HEK293 (cell line): ENCODE data around the gene FAM234A.
"Not testable (repeated sequence)": the region's sequence is repeated elsewhere in the genome, so short reads cannot be mapped to it uniquely, and the experiment has no call there.

Source experiments
- CTCF ChIA-PET: fragments of 350-600 bp; formaldehyde crosslinking; extraction: SDS; loops from one replicate; lab custom pipeline; 2021; ENCODE audit warnings: antibody characterized with exemption; lab: Yijun Ruan, JAX
- POLR2A ChIA-PET: fragments of 300-600 bp; formaldehyde crosslinking; extraction: SDS; loops from one replicate; lab custom pipeline; 2020; ENCODE audit warnings: antibody characterized with exemption, inconsistent platforms; lab: Yijun Ruan, JAX
- H3K27ac ChIP-seq: fragments of 200-500 bp; sonication (Bioruptor generic); 2 replicates; pipeline ENCODE4 v1.5.1; 2014; ENCODE audit warnings: low read depth, low read length, control low read depth, inconsistent platforms; ENCODE audit errors: extremely low read depth
- H3K36me3 ChIP-seq, 2 experiments: fragments of 200-500 bp in 1 of 2; sonication (Bioruptor generic) in 1 of 2; 1 replicate in 1 of 2; 2 replicates in 1 of 2; pipeline ENCODE4 v1.5.1; 2014 to 2017; ENCODE audit warnings: inconsistent platforms in 2 of 2, low read length in 2 of 2; ENCODE audit not compliant: control insufficient read depth in 2 of 2, insufficient read depth in 1 of 2
- H3K4me1 ChIP-seq: fragments of 200-500 bp; sonication (Bioruptor generic); 2 replicates; pipeline ENCODE4 v1.5.1; 2014; ENCODE audit warnings: mild to moderate bottlenecking, low read length, inconsistent platforms; ENCODE audit not compliant: control insufficient read depth, insufficient read depth
- H3K4me3 ChIP-seq: 2 replicates; pipeline ENCODE4 v1.5.1; 2011; ENCODE audit warnings: low read depth, mild to moderate bottlenecking, control low read depth, low read length, moderate library complexity
- H3K9me3 ChIP-seq: fragments of 200-500 bp; sonication (Bioruptor generic); 2 replicates; pipeline ENCODE4 v1.5.1; 2014; ENCODE audit warnings: low read depth, low read length, inconsistent platforms; ENCODE audit not compliant: control insufficient read depth, insufficient read depth
- BCL11B ChIP-seq: fragments of 450-650 bp; formaldehyde crosslinking; IDR thresholded peaks from 2 replicates; pipeline ENCODE4 v1.5.1; 2016; ENCODE audit warnings: low read depth, missing biosample characterization, missing genetic modification characterization
- GLIS1 ChIP-seq: fragments of 450-650 bp; formaldehyde crosslinking; IDR thresholded peaks from 2 replicates; pipeline ENCODE4 v1.5.1; 2016; ENCODE audit warnings: missing biosample characterization, missing genetic modification characterization
- KLF9 ChIP-seq: fragments of 450-650 bp; formaldehyde crosslinking; IDR thresholded peaks from 2 replicates; pipeline ENCODE4 v1.5.1; 2016; ENCODE audit warnings: missing biosample characterization, missing genetic modification characterization, low read depth
- MZF1 ChIP-seq: fragments of 450-650 bp; formaldehyde crosslinking; IDR thresholded peaks from 2 replicates; pipeline ENCODE4 v1.5.1; 2017; ENCODE audit warnings: missing biosample characterization, missing genetic modification characterization, borderline replicate concordance
- SP2 ChIP-seq: fragments of 450-650 bp; formaldehyde crosslinking; IDR thresholded peaks from 2 replicates; pipeline ENCODE4 v1.5.1; 2016; ENCODE audit warnings: missing biosample characterization, missing genetic modification characterization
- YY1 ChIP-seq: fragments of 450-650 bp; formaldehyde crosslinking; IDR thresholded peaks from 2 replicates; pipeline ENCODE4 v1.5.1; 2018; ENCODE audit warnings: missing biosample characterization, missing genetic modification characterization
- ZNF121 ChIP-seq: fragments of 450-650 bp; formaldehyde crosslinking; IDR thresholded peaks from 2 replicates; pipeline ENCODE4 v1.5.1; 2016; ENCODE audit warnings: missing biosample characterization, missing genetic modification characterization
- ZNF132 ChIP-seq: fragments of 450-650 bp; formaldehyde crosslinking; IDR thresholded peaks from 2 replicates; pipeline ENCODE4 v1.5.1; 2017; ENCODE audit warnings: missing biosample characterization, missing genetic modification characterization, borderline replicate concordance
- ZNF157 ChIP-seq: fragments of 450-650 bp; formaldehyde crosslinking; IDR thresholded peaks from 2 replicates; pipeline ENCODE4 v1.5.1; 2016; ENCODE audit warnings: missing biosample characterization, missing genetic modification characterization
- ZNF274 ChIP-seq, 2 experiments: fragments of 200-500 bp in 1 of 2; fragments of 450-650 bp in 1 of 2; sonication (Bioruptor generic) in 1 of 2; formaldehyde crosslinking in 1 of 2; IDR thresholded peaks; 2 replicates each; pipeline versions ENCODE4 v1.5.1 to v1.6.1; 2014 to 2016; ENCODE audit warnings: borderline replicate concordance in 1 of 2, inconsistent platforms in 1 of 2, low read length in 1 of 2, missing biosample characterization in 1 of 2, missing genetic modification characterization in 1 of 2
- ZNF302 ChIP-seq: fragments of 450-650 bp; formaldehyde crosslinking; IDR thresholded peaks from 2 replicates; pipeline ENCODE4 v1.5.1; 2016; ENCODE audit warnings: missing biosample characterization, missing genetic modification characterization, low read depth
- ZNF473 ChIP-seq: fragments of 450-650 bp; formaldehyde crosslinking; IDR thresholded peaks from 2 replicates; pipeline ENCODE4 v1.5.1; 2017; ENCODE audit warnings: missing biosample characterization, missing genetic modification characterization
- ZNF48 ChIP-seq: fragments of 450-650 bp; formaldehyde crosslinking; IDR thresholded peaks from 2 replicates; pipeline ENCODE4 v1.5.1; 2016; ENCODE audit warnings: missing biosample characterization, missing genetic modification characterization
- ZNF501 ChIP-seq: fragments of 450-650 bp; formaldehyde crosslinking; IDR thresholded peaks from 2 replicates; pipeline ENCODE4 v1.5.1; 2016; ENCODE audit warnings: missing biosample characterization, missing genetic modification characterization
- ZNF596 ChIP-seq: fragments of 450-650 bp; IDR thresholded peaks from 2 replicates; pipeline ENCODE4 v1.5.0; 2018; ENCODE audit warnings: missing biosample characterization, mild to moderate bottlenecking, missing genetic modification characterization, moderate library complexity
- ZNF658 ChIP-seq: fragments of 450-650 bp; formaldehyde crosslinking; IDR thresholded peaks from 2 replicates; pipeline ENCODE4; 2016; ENCODE audit warnings: missing biosample characterization, missing genetic modification characterization
- ZNF670 ChIP-seq: fragments of 450-650 bp; formaldehyde crosslinking; IDR thresholded peaks from 2 replicates; pipeline ENCODE4 v1.5.1; 2016; ENCODE audit warnings: missing biosample characterization, missing genetic modification characterization, low read depth
- ZNF776 ChIP-seq: fragments of 450-650 bp; formaldehyde crosslinking; IDR thresholded peaks from 2 replicates; pipeline ENCODE4 v1.5.0; 2017; ENCODE audit warnings: missing biosample characterization, missing genetic modification characterization, borderline replicate concordance
- ZNF843 ChIP-seq: fragments of 450-650 bp; formaldehyde crosslinking; IDR thresholded peaks from 2 replicates; pipeline ENCODE4 v1.5.1; 2016; ENCODE audit warnings: missing biosample characterization, missing genetic modification characterization
- TF ChIP-seq, protein P1 (sequence below): fragments of 450-650 bp; formaldehyde crosslinking; IDR thresholded peaks from 2 replicates; pipeline ENCODE4 v1.5.1; 2016; ENCODE audit warnings: missing biosample characterization, missing genetic modification characterization

FAM234A gene

GRCh38 chr16:200388-200787 is 34.2 kb upstream of the FAM234A start (continued):
- TF ChIP-seq ZNF157 (tag by site-specific recombination): no peak
- TF ChIP-seq ZNF121 (tag by site-specific recombination): no peak
- no peak for TF ChIP-seq GLIS1
- no peak for TF ChIP-seq MZF1 (tag by site-specific recombination)
- TF ChIP-seq, protein P1, sequence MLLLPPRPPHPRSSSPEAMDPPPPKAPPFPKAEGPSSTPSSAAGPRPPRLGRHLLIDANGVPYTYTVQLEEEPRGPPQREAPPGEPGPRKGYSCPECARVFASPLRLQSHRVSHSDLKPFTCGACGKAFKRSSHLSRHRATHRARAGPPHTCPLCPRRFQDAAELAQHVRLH: no peak
- no peak for TF ChIP-seq ZNF501
- TF ChIP-seq ZNF670 (tag by site-specific recombination): no peak
- no peak for TF ChIP-seq SP2 (tag by site-specific recombination)
- TF ChIP-seq BCL11B (tag by site-specific recombination): no peak
- no peak for TF ChIP-seq ZNF132 (tag by site-specific recombination)
- no peak for TF ChIP-seq ZNF302 (tag by site-specific recombination)
- no peak for TF ChIP-seq KLF9
- TF ChIP-seq, all 188 proteins: peak for 18

DNA sequence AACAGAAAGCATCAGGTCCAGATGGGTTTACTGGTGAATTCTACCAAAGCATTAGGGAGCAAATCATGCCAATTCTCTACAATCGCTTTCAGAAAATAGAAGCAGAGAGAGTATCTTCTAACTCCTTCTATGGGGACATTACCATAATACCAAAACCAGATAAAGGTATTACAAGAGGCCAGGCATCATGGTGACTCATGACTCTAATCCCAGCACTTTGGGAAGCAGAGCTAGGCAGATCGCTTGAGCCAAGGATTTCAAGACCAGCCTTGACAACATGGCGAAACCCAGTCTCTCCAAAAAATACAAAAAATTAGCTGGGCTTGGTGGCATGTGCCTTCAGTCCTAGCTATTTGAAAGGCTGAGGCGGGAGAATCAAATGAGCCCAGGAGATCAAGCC is 31.4 kb upstream of the FAM234A start:
- Histone ChIP-seq H3K4me3 (no peak overlapping the region), H3K4me1 (no peaks in the 10 kb centered on the region), H3K9me3 (no peaks in the 10 kb centered on the region), H3K27ac (no peak overlapping the region), H3K36me3 (peaks cover 72 to 83% of the 10 kb centered on the region in 2 experiments)
- ChIA-PET POLR2A (no interaction called here), CTCF (no interaction called here)
- no peak for TF ChIP-seq ZNF501
- no peak for TF ChIP-seq ZNF596 (tag by site-specific recombination)
- no peak for TF ChIP-seq ZNF658 (tag by site-specific recombination)

DNA sequence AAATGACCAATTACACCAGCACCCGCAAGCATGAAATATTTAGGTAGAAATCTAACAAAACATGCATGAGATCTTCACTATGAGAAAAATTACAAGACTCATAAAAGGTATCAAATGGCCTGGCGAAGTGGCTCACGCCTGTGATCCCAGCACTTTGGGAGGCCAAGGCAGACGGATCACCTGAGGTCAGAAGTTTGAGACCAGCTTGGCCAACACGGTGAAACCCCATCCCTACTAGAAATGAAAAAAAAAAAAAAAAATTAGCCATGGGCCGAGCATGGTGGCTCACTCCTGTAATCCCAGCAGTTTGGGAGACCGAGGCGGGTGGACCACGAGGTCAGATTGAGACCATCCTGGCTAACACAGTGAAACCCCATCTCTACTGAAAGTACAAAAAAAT is 30.6 kb upstream of the FAM234A start:
- H3K27ac ChIP-seq, H3K4me1 ChIP-seq, POLR2A ChIA-PET, H3K4me3 ChIP-seq, H3K9me3 ChIP-seq: not testable (repeated sequence)
- CTCF ChIA-PET: interaction anchor here (0.6 to 1.4 kb wide), 2 partner anchors 22 to 188 kb away, joined by 3 to 4 read pairs; no protein-coding TSS in a partner anchor
- peaks cover 68 to 83% of the 10 kb centered on the region in 2 experiments for H3K36me3 ChIP-seq

DNA sequence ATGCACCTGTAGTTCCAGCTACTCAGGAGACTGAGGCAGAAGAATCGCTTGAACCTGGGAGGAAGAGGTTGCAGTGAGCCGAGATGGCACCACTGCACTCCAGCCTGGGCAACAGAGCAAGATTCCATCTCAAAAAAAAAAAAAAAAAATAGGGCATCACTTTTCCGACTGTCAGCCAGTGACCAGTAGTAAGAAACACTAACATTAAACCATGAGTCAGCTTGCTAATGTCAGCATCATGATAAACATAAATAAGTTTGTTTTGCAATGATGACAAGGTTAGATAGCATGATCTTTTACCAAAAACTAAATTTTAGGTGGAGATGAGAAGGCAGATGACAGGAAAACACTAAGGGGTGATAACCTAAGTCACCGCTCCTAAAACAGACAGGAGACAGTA is 25.3 kb upstream of the FAM234A start:
- CTCF ChIA-PET: interaction anchor here (0.6 to 1.2 kb wide), 5 partner anchors 9 to 1618 kb away, joined by 3 to 5 read pairs (median 3); partner anchors contain the start of gene FAHD1
- POLR2A ChIA-PET: interaction anchor here (1.1 kb wide), 1 partner anchor 120 kb away, joined by 3 read pairs; no protein-coding TSS in a partner anchor
- not testable (repeated sequence) for H3K27ac ChIP-seq, H3K4me1 ChIP-seq, H3K9me3 ChIP-seq, H3K4me3 ChIP-seq
- peaks cover 46 to 97% of the 10 kb centered on the region in 2 experiments for H3K36me3 ChIP-seq

- H3K9me3 ChIP-seq, CTCF ChIA-PET, H3K4me3 ChIP-seq, H3K4me1 ChIP-seq, H3K27ac ChIP-seq: not testable (repeated sequence)
- H3K36me3 ChIP-seq: peaks cover 55 to 96% of the 10 kb centered on the region in 2 experiments; a peak in 2 of 3 replicates
- POLR2A ChIA-PET: interaction anchor here (0.6 to 0.7 kb wide), 2 partner anchors 9 to 20 kb away, joined by 3 to 5 read pairs; no protein-coding TSS in a partner anchor
Measured at GRCh38 chr16:211631-212180, 22.9 kb upstream of the FAM234A start.

GRCh38 chr16:212999-213398 is 21.6 kb upstream of the FAM234A start:
- ChIA-PET POLR2A (no interaction called here), CTCF (no interaction called here)
- Histone ChIP-seq H3K4me1 (no peaks in the 10 kb centered on the region), H3K4me3 (no peak overlapping the region), H3K36me3 (peaks cover 55 to 92% of the 10 kb centered on the region in 2 experiments; a peak in 2 of 3 replicates), H3K9me3 (no peaks in the 10 kb centered on the region), H3K27ac (no peak overlapping the region)
- TF ChIP-seq ZNF776 (no peak), ZNF48 (tag by site-specific recombination) (no peak), ZNF843 (tag by site-specific recombination) (no peak), BCL11B (tag by site-specific recombination) (no peak), ZNF274 (IDR thresholded peaks at IDR 0.05; ENCODE audit: low read length) (no peak), ZNF274 (tag by site-specific recombination; IDR thresholded peaks at IDR 0.05; ENCODE audit: borderline replicate concordance) (no peak), YY1 (tag by site-specific recombination) (no peak), ZNF473 (tag by site-specific recombination) (no peak)
